ENCODE results near the gene SMAP1. TPM values are rescaled to one million over a fixed set of nuclear protein-coding genes. Genes with fewer than 3 reads are reported as not detected.
A peak's percentile ranks its signal among the peaks of the same experiment; 100 is the strongest.

SMAP1 gene
- polyA plus RNA-seq (ENCODE audit: insufficient read length in 10 of 10): 10 to 100 TPM; 22.5 to 30.9 (median 27.2) TPM
- long read RNA-seq, donor 1, partial matches to known transcripts: 0 of 3 reads
- long read RNA-seq, donor 1, other reads (novel, unspliced or antisense): 0 of 3 reads
- long read RNA-seq, donor 2, partial matches to known transcripts: 0 of 2 reads
- long read RNA-seq, donor 2, other reads (novel, unspliced or antisense): 0 of 2 reads
- long read RNA-seq, donor 3: 0 reads
- long read RNA-seq, donor 4, partial matches to known transcripts: 5 of 6 reads
- long read RNA-seq, donor 4, other reads (novel, unspliced or antisense): 0 of 6 reads
- long read RNA-seq, donor 5, partial matches to known transcripts: 14 of 15 reads
- long read RNA-seq, donor 5, other reads (novel, unspliced or antisense): 0 of 15 reads
- long read RNA-seq, donor 6, partial matches to known transcripts: 14 of 18 reads
- long read RNA-seq, donor 6, other reads (novel, unspliced or antisense): 0 of 18 reads
- long read RNA-seq, donor 7, partial matches to known transcripts: 0 of 6 reads
- long read RNA-seq, donor 7, other reads (novel, unspliced or antisense): 0 of 6 reads
- long read RNA-seq, donor 8, partial matches to known transcripts: 5 of 9 reads
- long read RNA-seq, donor 8, other reads (novel, unspliced or antisense): 0 of 9 reads
- long read RNA-seq, donor 9: 0 reads

GRCh38 chr6:70667711-70668498, at the start of gene SMAP1:
TSS of gene SMAP1 (plus strand) at chr6:70667883. CDS start at chr6:70668024, 141 bp downstream.
- DNase-seq: peak; percentile 92 to 97 (median 95)

- DNase-seq: no peak
These were observed 46.9 kb upstream of the SMAP1 start for GRCh38 chr6:70620746-70621145.

- DNase-seq: no peak
These were observed 45.2 kb upstream of the SMAP1 start for GRCh38 chr6:70622461-70622860.

GRCh38 chr6:70625436-70625835, 42.2 kb upstream of the SMAP1 start:
- no peak for DNase-seq

GRCh38 chr6:70627500-70628254, 40.0 kb upstream of the SMAP1 start:
- no peak for DNase-seq

- DNase-seq: no peak
These were observed 37.8 kb upstream of the SMAP1 start for GRCh38 chr6:70629929-70630328.

GRCh38 chr6:70633870-70634269, 33.8 kb upstream of the SMAP1 start:
- no peak for DNase-seq

- DNase-seq: no peak
These were observed 31.1 kb upstream of the SMAP1 start for GRCh38 chr6:70636596-70636995.

- no peak for DNase-seq
These were observed 29.2 kb upstream of the SMAP1 start for GRCh38 chr6:70638468-70638867.

GRCh38 chr6:70651326-70651905, 16.3 kb upstream of the SMAP1 start:
- no peak for DNase-seq

- no peak for DNase-seq
These were observed 15.5 kb upstream of the SMAP1 start for GRCh38 chr6:70652216-70652615.

GRCh38 chr6:70657706-70658105, 10.0 kb upstream of the SMAP1 start:
- no peak for DNase-seq

- peak; percentile 7 to 28 (median 10) for DNase-seq
These were observed 3.7 kb upstream of the SMAP1 start for GRCh38 chr6:70663881-70664466.

- no peak for DNase-seq
These were observed 977 bp upstream of the SMAP1 start for GRCh38 chr6:70666706-70667105.

GRCh38 chr6:70667256-70667710, 400 bp upstream of the SMAP1 start:
- peak in 1 of 3 donors; percentile 6 for DNase-seq

- DNase-seq: no peak
These were observed 773 bp downstream of the SMAP1 start for GRCh38 chr6:70668499-70668812.

GRCh38 chr6:70669133-70669532, 1.4 kb downstream of the SMAP1 start:
- DNase-seq: no peak

- no peak for DNase-seq
These were observed 4.9 kb downstream of the SMAP1 start for GRCh38 chr6:70672549-70672948.

GRCh38 chr6:70673054-70673453, 5.4 kb downstream of the SMAP1 start:
- DNase-seq: no peak

- DNase-seq: no peak
These were observed 5.9 kb downstream of the SMAP1 start for GRCh38 chr6:70673601-70674000.

GRCh38 chr6:70675822-70676221, 8.1 kb downstream of the SMAP1 start:
- DNase-seq: no peak

Data from muscle of back (tissue), 13 donors.